Liver (tissue), 9 donors: ENCODE results near the gene COL19A1. TPM values are rescaled to one million over a fixed set of nuclear protein-coding genes. Genes with fewer than 3 reads are reported as not detected.

Experiments used
- DNase-seq: peaks from one replicate; pipeline ENCODE4 v3.0.0-alpha.2; 2017; ENCODE audit warnings: low spot score
- H3K27ac ChIP-seq, 2 donors: one replicate each; pipeline ENCODE4 v1.7.0; 2013; ENCODE audit warnings: inconsistent platforms in 2 of 2, low read length in 2 of 2, control low read depth in 1 of 2, low read depth in 1 of 2, mild to moderate bottlenecking in 1 of 2
- H3K27me3 ChIP-seq, 4 donors: one replicate each; pipeline versions ENCODE4 v1.6.1 to v1.7.0; 2013; ENCODE audit warnings: low read length in 3 of 4, inconsistent platforms in 1 of 4, mild to moderate bottlenecking in 1 of 4, moderate library complexity in 1 of 4; ENCODE audit not compliant: control insufficient read depth in 4 of 4, insufficient read depth in 4 of 4
- H3K36me3 ChIP-seq, 4 donors: one replicate each; pipeline versions ENCODE4 v1.6.1 to v1.7.0; 2013; ENCODE audit warnings: low read length in 3 of 4, mild to moderate bottlenecking in 3 of 4, low read depth in 1 of 4, moderate library complexity in 1 of 4; ENCODE audit not compliant: control insufficient read depth in 4 of 4, insufficient read depth in 3 of 4
- H3K4me1 ChIP-seq, 4 donors: one replicate each; pipeline versions ENCODE4 v1.6.1 to v1.7.0; 2013; ENCODE audit warnings: low read length in 3 of 4, mild to moderate bottlenecking in 3 of 4, moderate library complexity in 1 of 4; ENCODE audit not compliant: control insufficient read depth in 4 of 4, insufficient read depth in 4 of 4
- H3K4me3 ChIP-seq, 3 donors: one replicate each; pipeline versions ENCODE4 v1.6.1 to v1.7.0; 2013; ENCODE audit warnings: low read length in 3 of 3, control low read depth in 1 of 3, low read depth in 1 of 3, mild to moderate bottlenecking in 1 of 3
- H3K9ac ChIP-seq, 2 donors: one replicate each; pipeline ENCODE4 v1.7.0; 2013; ENCODE audit warnings: low read length in 2 of 2, mild to moderate bottlenecking in 2 of 2, moderate library complexity in 2 of 2, control low read depth in 1 of 2, low read depth in 1 of 2
- H3K9me3 ChIP-seq, 4 donors: one replicate each; pipeline versions ENCODE4 v1.6.1 to v1.7.0; 2013; ENCODE audit warnings: low read length in 3 of 4; ENCODE audit not compliant: control insufficient read depth in 4 of 4
- EGR1 ChIP-seq, 2 donors: IDR thresholded peaks; 2 replicates each; pipeline ENCODE4 v1.6.1; 2016 to 2018; ENCODE audit warnings: antibody characterized with exemption in 2 of 2, low read depth in 2 of 2
- FOXA2 ChIP-seq: IDR thresholded peaks from 2 replicates; pipeline ENCODE4 v1.6.1; 2016; ENCODE audit warnings: antibody characterized with exemption
- HNF4A ChIP-seq, 2 donors: conservative IDR thresholded peaks; 2 replicates each; pipeline ENCODE4 v1.6.1; 2016; ENCODE audit warnings: antibody characterized with exemption in 2 of 2, mild to moderate bottlenecking in 2 of 2
- NR2F2 ChIP-seq: IDR thresholded peaks from 2 replicates; pipeline ENCODE4 v1.6.1; 2016; ENCODE audit warnings: antibody characterized with exemption
- RAD21 ChIP-seq, 2 donors: IDR thresholded peaks; 2 replicates each; pipeline ENCODE4 v1.6.1; 2016; ENCODE audit warnings: antibody characterized with exemption in 2 of 2, mild to moderate bottlenecking in 2 of 2
- RXRA ChIP-seq, 2 donors: IDR thresholded peaks; 2 replicates each; pipeline ENCODE4 v1.6.1; 2017 to 2018; ENCODE audit warnings: antibody characterized with exemption in 2 of 2, mild to moderate bottlenecking in 1 of 2
- WGBS: extraction: QIAGEN DNeasy Blood & Tissue Kit; methylation state at CpG from one replicate; pipeline ENCODE4 v1.1.7; 2013; 5-methylcytosine and 5-hydroxymethylcytosine counted together
- polyA plus RNA-seq, 2 donors: library from polyadenylated mRNA; stranded (reverse) in 1 of 2; unstranded in 1 of 2; fragments of 200-250 nt in 1 of 2; fragments of >200 nt in 1 of 2; fragmentation: Nextera tagmentation in 1 of 2; extraction: Ambion mirVana in 1 of 2; gene quantifications; one replicate each; pipeline versions ENCODE4 v1.2.1 to v1.2.3, GENCODE V29; 2013 to 2015
- total RNA-seq, 2 donors: library from RNA; depleted of rRNA; stranded (reverse); fragments of >200 nt; gene quantifications; one replicate each; pipeline ENCODE4 v1.2.3, GENCODE V29; 2014
- TF ChIP-seq, protein P1 (sequence below): fragments of 150-350 bp; IDR thresholded peaks from 2 replicates; pipeline ENCODE4 v1.5.1; 2017; ENCODE audit warnings: improper control_type of control experiment, low read depth, low read length; ENCODE audit not compliant: missing input control
- TF ChIP-seq, protein P2 (sequence below): IDR thresholded peaks from 2 replicates; pipeline ENCODE4 v1.6.1; 2016; ENCODE audit warnings: antibody characterized with exemption
- TF ChIP-seq, protein P3 (sequence below): IDR thresholded peaks from 2 replicates; pipeline ENCODE4 v1.6.1; 2016; ENCODE audit warnings: antibody characterized with exemption, mild to moderate bottlenecking
- TF ChIP-seq, protein P4 (sequence below): IDR thresholded peaks from 2 replicates; pipeline ENCODE4 v1.6.1; 2016; ENCODE audit warnings: antibody characterized with exemption
- TF ChIP-seq, protein P5 (sequence below): IDR thresholded peaks from 2 replicates; pipeline ENCODE4 v1.6.1; 2016; ENCODE audit warnings: antibody characterized with exemption
- donor health status: healthy.
- donor health status: healthy.
- donor health status: healthy.
- donor health status: healthy.
- donor health status: healthy.

COL19A1 gene
- total and polyA plus RNA-seq, 4 donors, result 0.25 to 0.51 TPM; not detected in 2

DNA sequence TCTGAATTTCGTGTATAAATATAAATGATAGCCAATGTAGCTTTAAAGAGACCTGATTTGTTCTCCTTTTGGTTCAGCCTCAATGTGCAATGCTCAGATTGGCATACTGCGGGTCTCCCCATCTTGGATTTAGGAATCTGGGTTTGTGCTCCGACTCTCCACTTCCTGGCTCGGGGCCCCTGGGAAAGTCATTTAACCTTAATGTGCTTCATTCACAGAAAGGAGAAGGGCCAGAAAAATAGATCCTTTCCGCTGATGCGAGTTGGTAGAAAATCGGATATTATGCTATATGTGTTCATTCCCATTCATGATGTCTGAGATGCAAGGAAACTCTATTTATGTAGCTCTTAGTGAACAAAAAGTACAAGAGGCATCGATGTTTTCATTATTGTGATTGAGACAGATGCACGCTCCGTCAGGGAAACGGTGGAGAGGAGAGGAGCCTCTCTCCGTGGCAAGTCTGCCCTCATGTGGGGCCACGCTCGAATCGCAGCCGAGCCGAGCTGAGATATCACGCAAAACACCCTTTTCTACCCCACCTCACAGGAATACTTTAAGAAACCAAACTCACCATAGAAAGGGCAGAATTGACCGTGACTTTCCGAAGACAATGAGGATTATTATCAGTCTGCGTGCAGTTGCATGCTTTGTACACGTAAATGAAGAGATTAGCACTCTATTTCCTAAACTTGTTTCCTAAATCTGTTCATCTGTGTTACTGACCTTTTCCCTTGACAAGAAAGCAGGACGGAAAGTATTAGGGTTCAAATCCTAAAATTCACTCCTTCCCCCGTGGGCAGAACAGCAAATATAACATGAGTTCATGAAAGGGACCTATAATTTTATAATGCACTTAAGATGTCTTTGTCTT lies 300.0 kb downstream of the COL19A1 start:
- Histone ChIP-seq H3K27me3 (peaks cover 0 to 5% (median 0%) of the 10 kb centered on the region in 4 donors), H3K4me1 (peaks cover 0 to 5% (median 0%) of the 10 kb centered on the region in 4 donors), H3K4me3 (no peak overlapping the region), H3K27ac (no peak overlapping the region), H3K9me3 (no peaks in the 10 kb centered on the region), H3K9ac (no peak overlapping the region), H3K36me3 (no peaks in the 10 kb centered on the region)
- DNase-seq, result peak; percentile 46
- TF ChIP-seq, protein P1, sequence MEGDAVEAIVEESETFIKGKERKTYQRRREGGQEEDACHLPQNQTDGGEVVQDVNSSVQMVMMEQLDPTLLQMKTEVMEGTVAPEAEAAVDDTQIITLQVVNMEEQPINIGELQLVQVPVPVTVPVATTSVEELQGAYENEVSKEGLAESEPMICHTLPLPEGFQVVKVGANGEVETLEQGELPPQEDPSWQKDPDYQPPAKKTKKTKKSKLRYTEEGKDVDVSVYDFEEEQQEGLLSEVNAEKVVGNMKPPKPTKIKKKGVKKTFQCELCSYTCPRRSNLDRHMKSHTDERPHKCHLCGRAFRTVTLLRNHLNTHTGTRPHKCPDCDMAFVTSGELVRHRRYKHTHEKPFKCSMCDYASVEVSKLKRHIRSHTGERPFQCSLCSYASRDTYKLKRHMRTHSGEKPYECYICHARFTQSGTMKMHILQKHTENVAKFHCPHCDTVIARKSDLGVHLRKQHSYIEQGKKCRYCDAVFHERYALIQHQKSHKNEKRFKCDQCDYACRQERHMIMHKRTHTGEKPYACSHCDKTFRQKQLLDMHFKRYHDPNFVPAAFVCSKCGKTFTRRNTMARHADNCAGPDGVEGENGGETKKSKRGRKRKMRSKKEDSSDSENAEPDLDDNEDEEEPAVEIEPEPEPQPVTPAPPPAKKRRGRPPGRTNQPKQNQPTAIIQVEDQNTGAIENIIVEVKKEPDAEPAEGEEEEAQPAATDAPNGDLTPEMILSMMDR, result peak; percentile 64
- TF ChIP-seq RAD21 (IDR thresholded peaks at IDR 0.05) (peak; percentile 84 to 92), HNF4A (conservative IDR thresholded peaks at IDR 0.05) (no peak)
- WGBS, result 13% methylated on average over 24 of the region's 24 CpGs

DNA sequence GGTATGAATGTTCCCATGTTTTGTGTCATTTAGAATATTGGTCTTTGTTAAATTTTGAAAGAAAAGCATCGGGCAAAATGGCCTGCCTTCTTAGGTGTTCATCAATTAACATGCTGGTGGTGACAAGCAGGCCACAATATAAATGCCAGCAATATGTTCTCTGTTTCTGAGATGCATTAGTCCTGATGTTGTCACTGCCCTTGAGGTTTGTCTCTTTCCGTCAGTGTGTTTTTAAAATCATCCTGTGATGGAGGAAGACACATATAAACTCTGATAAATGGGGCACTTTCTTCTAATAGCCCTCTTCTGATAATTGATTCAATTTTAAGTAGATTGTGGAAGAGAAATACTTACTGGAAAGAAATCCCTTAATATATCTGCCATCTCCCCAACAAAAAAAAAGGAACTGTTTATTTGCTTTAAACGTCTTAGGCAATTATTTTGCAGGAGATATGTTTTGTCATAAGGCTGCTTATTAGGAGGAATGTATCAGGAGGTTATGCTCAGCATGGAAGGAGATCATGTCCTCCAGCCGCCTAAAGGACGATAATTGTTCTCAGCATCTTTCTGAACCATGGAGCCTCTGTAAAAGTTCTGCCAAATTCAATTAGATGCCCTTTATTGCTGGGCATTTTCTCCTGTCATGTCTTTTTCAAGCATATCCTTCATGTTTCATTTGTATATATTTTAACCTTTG lies 302.5 kb downstream of the COL19A1 start:
- Histone ChIP-seq H3K9me3 (no peaks in the 10 kb centered on the region), H3K27me3 (peaks cover 0 to 5% (median 0%) of the 10 kb centered on the region in 4 donors), H3K4me1 (peaks cover 0 to 5% (median 0%) of the 10 kb centered on the region in 4 donors), H3K9ac (no peak overlapping the region), H3K27ac (no peak overlapping the region), H3K36me3 (no peaks in the 10 kb centered on the region), H3K4me3 (no peak overlapping the region)
- DNase-seq, result no peak
- 76% methylated on average over 5 of the region's 5 CpGs for WGBS
- TF ChIP-seq NR2F2 (no peak), HNF4A (conservative IDR thresholded peaks at IDR 0.05) (no peak), RXRA (IDR thresholded peaks at IDR 0.05) (no peak), FOXA2 (no peak), EGR1 (IDR thresholded peaks at IDR 0.05; ENCODE audit: low read depth in 2 of 2) (no peak)
- TF ChIP-seq, protein P2, sequence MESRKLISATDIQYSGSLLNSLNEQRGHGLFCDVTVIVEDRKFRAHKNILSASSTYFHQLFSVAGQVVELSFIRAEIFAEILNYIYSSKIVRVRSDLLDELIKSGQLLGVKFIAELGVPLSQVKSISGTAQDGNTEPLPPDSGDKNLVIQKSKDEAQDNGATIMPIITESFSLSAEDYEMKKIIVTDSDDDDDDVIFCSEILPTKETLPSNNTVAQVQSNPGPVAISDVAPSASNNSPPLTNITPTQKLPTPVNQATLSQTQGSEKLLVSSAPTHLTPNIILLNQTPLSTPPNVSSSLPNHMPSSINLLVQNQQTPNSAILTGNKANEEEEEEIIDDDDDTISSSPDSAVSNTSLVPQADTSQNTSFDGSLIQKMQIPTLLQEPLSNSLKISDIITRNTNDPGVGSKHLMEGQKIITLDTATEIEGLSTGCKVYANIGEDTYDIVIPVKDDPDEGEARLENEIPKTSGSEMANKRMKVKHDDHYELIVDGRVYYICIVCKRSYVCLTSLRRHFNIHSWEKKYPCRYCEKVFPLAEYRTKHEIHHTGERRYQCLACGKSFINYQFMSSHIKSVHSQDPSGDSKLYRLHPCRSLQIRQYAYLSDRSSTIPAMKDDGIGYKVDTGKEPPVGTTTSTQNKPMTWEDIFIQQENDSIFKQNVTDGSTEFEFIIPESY, result no peak
- TF ChIP-seq, protein P3, sequence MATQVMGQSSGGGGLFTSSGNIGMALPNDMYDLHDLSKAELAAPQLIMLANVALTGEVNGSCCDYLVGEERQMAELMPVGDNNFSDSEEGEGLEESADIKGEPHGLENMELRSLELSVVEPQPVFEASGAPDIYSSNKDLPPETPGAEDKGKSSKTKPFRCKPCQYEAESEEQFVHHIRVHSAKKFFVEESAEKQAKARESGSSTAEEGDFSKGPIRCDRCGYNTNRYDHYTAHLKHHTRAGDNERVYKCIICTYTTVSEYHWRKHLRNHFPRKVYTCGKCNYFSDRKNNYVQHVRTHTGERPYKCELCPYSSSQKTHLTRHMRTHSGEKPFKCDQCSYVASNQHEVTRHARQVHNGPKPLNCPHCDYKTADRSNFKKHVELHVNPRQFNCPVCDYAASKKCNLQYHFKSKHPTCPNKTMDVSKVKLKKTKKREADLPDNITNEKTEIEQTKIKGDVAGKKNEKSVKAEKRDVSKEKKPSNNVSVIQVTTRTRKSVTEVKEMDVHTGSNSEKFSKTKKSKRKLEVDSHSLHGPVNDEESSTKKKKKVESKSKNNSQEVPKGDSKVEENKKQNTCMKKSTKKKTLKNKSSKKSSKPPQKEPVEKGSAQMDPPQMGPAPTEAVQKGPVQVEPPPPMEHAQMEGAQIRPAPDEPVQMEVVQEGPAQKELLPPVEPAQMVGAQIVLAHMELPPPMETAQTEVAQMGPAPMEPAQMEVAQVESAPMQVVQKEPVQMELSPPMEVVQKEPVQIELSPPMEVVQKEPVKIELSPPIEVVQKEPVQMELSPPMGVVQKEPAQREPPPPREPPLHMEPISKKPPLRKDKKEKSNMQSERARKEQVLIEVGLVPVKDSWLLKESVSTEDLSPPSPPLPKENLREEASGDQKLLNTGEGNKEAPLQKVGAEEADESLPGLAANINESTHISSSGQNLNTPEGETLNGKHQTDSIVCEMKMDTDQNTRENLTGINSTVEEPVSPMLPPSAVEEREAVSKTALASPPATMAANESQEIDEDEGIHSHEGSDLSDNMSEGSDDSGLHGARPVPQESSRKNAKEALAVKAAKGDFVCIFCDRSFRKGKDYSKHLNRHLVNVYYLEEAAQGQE, result no peak
- TF ChIP-seq, protein P4, sequence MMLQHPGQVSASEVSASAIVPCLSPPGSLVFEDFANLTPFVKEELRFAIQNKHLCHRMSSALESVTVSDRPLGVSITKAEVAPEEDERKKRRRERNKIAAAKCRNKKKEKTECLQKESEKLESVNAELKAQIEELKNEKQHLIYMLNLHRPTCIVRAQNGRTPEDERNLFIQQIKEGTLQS, result no peak
- TF ChIP-seq, protein P5, sequence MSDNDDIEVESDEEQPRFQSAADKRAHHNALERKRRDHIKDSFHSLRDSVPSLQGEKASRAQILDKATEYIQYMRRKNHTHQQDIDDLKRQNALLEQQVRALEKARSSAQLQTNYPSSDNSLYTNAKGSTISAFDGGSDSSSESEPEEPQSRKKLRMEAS, result no peak
- TF ChIP-seq, protein P1, result no peak
